GM18867 (cell line): ENCODE data around the gene ADGRV1.
"Not testable (repeated sequence)": the region's sequence is repeated elsewhere in the genome, so short reads cannot be mapped to it uniquely, and the experiment has no call there.

Experiments used
- ATAC-seq: cut with Tn5 transposase; IDR thresholded peaks from one replicate; pipeline ENCODE4 v1.9.1; 2021; ENCODE audit warnings: mild to moderate bottlenecking, moderate library complexity; ENCODE audit not compliant: unreplicated experiment

ADGRV1 gene

DNA sequence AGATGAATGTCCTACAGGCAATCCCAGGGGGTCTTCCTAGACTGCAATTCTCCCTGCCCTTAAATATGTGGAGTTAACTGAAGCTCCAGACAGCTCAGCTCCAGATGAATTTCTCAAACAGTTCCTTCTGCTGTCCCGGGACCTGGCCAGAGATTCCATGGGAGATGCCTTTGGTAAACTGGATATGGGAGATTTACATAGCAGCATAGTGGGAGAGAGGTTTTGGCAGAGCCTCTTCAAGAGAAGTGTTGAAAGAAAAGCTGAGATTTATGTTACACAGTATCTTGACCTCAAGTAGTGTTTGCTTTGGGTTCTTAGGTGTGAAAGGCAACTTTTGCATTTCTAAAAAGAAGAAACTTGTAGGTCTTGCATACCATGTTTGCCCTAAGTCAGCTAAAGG is 459.6 kb downstream of the ADGRV1 start:
- no peak for ATAC-seq

DNA sequence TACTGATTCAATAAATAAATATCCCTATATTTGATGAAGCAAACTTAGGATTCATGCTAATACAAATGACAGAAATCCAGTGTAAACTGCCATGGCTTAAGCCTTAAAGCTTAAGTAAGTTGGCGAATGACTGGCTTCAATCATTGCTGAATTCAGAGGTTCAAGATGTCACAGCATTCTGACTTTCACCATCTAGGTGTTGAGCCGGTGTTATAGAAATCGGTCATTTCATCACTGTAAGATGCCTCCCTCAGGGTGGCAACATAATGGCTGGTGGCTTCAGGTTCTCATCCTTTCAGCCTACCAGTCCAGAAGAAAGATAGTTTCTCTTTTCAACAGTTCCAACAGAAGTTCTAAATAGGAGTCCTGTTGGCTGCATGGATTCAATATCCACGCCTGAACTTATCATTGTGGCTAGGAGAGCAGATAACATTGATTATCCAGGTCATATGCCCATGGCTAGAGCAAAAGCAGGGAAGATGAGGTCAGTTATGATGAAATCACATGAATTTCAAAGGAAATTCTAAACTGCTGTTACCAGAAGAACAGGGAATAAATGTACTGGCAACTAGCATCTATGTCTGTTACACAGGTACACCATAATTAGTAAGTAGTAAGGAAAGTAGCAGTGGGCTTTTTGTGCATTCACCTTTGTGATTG is 460.2 kb downstream of the ADGRV1 start:
- no peak for ATAC-seq

DNA sequence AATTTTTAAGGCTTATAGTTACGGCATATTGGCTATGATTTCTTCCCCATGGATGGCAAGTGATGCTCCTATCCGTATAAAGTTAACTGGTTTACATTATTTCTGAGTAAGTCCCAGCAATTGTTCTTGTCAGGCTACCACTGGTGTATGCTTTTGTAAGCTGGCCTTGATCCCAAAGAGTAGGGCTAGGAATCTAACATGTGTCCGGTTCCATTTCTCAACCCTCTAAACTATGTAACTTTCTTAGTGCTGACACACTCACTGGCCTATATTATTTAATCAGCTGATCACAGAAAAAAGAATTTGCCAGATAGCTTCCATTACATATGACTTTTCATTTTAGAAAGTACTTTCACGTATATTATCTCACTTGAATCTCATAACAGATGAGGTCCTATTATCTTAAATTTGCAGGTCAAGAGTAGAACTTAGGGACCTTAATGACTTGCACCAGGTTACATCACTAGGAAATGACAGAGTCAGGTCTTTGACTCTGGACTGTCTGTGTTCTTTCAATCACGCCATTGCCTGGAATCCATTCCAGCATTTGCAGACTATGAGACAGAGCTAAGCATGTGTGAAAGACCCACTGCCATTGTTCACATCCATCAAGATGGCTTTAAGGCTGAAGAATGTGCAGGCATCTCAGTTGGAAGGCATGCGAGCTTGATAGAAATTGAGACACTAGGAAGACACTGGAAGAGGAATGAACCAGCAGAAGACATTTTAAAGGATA is 461.6 kb downstream of the ADGRV1 start:
- no peak for ATAC-seq

DNA sequence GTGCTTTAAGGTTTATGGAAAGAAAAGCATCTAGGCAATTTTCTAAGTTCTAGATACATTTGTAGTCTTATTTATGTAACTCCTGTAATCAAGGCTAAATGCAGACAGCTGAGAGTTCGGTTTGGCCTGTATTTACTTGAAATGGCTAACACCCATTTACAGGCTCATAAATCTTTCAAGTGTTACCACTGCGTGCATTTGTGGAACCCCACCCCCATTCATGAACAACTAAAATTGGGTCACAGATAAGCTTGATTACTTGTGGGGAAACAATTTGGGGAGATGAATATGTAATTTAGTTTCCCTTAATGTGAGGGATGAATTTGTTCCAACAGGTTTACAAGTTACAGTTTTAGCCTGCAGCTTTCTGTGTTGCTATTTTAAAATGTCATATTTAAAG is 463.9 kb downstream of the ADGRV1 start:
- ATAC-seq, result no peak

DNA sequence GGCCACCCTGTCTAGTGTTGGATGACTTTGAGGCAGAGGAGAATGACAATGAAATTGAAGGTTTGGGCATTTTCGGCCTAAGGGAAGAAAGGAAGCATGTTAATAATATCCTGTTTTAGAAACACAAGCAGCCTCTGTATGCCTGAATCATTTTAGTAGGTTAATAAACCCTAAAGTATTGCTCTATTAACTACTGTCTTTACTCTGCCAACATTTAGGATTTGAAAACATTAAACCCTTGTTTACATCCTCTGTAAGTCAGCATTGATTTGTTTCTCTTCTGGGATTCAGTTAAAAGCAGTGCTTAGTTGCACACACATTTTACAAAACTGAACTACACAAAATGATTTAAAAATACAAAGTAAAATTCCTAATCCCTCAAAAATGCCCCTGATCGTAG is 465.6 kb downstream of the ADGRV1 start:
- no peak for ATAC-seq

DNA sequence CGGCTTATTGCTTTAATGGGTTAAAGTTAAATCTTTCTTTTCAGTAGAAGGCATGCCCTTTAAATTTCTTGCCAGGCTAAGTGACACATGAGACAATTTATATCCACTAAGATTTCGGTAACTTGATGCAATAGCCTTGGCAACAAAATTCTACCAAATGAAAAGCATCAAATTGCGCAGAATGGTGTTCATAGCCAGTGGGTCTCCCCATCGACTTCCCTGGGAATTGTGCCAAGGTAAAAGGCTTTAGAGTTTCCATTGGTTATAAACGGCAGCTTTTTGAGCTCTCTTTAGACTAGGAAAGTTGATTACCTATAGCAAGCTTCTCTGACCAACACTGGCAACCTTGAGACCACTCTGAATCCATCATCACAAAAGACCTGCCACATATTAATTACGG is 466.1 kb downstream of the ADGRV1 start:
- ATAC-seq, result no peak

DNA sequence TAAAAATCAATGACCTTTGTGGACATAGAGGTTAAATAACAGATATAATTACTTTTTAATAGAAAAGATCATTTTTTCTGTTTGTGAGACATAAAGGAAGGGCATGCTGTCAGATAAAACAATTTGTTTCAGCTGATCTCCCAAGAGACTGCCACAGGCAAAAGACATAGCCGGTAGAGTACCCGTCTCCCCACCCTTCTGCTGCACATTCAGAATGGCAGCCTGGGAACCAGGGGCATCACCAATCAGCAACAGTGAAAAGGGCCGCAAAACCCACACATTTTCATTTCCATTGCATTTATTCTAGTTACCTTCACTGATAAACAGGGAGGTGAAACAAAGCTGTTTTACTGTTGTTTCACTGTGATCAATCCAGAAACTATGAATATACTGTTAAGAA is 466.9 kb downstream of the ADGRV1 start:
- ATAC-seq, result peak; percentile 53

DNA sequence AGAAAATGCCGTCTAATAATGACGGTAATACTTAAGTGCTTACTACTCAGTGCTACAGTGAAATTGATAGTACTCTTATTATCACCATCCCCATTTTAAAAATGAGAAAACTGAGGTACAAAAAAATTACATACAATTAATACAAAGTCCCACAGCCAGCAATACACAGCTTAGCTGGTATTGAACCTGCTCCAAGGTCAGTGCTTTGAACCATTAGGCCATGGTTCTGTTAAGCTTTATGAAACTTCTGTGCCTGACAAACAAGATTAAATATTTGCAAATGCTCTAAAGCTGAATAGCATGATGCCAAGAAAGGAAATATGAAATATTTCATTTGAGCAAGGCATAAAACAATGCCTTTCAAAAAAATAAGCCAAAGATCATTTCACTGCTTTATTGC is 467.4 kb downstream of the ADGRV1 start:
- ATAC-seq, result no peak

DNA sequence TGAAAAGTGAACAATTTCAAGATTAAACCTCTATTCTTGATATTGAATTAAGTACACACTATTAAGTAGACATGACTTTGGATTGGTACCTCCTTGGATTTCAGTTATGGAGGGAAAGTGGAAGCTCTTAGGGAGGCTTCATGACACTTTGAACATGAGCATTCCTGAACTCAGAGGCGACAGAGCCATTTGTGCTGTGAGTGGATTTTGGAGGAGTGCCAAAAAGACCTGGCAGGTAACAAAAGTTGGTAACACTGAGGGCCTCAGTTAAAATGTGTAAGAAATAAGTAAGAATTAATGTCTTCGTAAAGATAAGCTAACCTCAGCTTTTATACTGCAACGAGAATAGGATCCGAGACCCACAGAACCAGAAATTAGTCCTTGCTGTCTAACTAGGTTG is 467.9 kb downstream of the ADGRV1 start:
- ATAC-seq, result no peak

DNA sequence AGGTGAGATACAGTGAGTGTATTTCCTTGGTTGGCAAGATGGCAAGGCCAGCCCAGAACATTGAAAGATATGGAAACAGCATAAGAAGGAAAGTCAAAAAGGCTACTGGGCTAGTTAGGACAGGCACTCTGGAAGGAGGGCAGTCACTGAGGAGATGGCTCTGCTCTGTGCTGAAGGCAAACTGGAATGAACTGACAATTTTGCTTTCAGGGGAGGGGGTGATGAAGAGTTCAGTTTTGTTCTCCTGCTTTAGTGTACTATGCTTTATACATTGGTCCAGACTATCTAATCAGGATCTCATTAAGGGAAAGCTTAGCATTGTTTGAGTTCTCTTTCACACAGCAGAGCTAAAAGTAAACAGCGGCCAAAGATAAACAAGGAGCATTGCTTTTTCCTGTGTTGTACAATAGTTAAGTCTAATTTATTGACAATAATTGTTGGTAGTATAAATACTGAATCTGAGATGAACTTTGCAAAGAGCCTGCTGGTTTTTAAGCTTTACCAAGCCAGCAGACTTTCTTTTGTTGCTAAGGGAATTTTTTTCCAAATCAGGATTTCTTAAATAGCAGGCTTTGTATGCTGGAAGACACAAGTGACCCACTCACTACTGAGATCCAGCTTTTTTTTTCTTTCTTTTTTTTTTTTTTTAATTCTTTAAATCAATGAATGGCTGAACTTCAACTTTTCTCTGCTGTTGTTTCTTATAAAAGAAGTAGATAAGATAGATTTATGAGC is 469.0 kb downstream of the ADGRV1 start:
- ATAC-seq, result no peak

DNA sequence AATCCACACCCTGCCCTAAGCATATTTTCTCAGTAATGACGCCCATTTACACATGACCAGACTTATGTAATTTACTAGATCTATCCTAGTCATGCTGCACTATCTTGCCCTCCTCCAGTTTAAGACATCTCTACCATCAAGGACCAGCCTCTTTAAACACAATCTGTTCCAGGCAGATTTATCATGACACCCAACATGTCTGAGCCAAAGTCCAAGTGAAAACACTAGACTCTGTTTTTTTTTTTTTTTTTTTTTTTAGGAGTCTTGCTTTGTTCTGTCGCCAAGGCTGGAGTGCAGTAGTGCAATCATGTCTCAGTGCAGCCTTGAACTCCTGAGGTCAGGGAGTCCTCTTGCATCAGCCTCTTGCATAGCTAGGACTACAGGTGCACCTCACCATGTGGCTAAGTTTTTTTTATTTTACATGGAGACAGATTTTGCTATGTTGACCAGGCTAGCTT is 469.9 kb downstream of the ADGRV1 start:
- no peak for ATAC-seq

DNA sequence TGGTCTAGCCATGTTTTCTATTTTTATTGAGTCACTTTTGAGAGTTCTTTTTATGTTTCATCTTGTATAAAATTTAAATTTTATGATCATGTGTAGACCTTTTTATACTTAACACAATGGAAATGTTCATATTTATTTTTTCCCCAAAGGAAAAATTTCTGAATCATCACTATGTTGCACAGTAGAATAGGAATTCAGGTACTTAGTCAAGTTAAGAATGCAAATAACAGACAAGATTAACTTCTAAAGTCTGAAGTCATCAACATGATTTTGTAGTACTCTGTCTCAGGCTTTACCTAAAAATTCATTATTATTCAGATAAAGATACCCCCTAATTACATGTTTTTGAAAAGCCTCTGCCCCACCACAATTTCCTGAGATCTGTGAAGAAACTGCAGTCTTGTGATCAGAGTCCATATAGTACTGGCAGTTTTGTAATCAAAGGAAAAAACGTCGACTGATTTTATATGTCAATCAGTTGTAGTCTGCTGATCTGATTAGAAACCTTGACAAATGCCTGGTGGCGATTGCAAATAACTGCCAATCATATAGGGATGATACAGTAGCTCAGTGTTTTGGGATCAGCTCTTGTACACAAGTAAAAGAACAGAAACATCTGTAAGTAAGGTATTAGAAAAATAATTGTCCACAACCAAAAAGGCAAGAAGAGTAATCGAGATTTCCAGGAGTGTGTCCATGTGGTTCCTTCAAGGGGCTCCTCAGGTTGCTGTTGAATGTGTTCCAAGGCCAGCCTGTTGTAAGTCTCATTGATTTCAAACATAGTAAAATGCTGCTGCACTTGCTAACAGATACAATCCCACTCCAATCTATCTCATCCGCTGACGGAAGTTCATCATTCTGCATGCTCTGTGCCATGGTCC is 472.2 kb downstream of the ADGRV1 start:
- ATAC-seq, result no peak

DNA sequence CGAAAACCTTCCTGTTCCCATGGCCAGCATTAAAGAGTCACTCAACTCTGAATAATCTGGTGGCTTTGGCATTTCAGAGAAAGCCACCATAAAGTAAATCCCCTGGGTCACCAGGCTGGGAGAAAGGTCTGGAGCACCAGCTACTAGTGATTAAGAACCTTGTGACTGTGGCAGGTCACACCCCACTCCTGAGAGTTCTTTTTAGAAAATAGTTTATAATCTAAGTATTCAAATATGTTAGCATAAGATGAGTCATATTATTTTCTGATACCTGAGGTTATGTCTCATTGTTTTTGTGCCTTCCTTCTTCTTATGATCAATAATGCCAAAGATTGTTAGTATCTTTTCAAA is 472.8 kb downstream of the ADGRV1 start:
- ATAC-seq, result no peak

DNA sequence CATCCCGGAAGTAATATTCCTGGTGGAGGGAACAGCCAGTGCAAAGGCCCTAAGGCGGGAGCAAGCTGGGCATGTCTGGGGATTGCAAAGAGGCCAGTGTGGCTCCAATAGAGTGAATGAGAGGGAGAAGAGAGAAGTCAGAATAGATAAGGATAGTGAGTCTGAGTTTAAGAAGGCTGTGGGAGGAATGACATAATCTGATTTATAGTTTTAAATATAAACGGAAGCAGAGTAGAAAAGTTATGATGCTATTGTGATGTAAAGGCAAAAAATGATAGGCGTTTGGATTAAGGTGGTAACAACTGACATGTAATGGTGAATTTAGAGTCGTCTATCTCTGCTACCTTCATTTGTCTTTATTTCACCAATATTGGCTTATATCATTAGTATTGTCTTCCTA is 473.5 kb downstream of the ADGRV1 start:
- ATAC-seq, result no peak

DNA sequence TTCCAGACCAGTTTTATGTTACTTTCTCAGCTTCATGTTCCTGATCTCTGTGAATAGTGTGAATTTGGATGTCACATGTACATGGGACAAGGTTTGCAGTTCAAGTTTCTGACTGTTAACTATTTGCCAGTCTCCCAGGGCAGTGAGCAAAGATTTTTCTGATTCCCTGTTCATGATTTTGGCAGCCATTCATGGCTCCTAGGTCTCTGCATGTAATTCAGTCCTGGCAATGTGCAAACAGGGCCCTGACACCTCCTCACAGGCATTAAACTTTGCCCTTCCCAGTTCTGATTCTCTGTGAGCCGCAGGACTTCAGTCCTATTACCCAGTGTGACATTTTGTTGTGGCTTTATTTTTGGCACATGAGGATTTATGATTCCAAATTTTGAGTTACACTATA is 474.8 kb downstream of the ADGRV1 start:
- no peak for ATAC-seq

DNA sequence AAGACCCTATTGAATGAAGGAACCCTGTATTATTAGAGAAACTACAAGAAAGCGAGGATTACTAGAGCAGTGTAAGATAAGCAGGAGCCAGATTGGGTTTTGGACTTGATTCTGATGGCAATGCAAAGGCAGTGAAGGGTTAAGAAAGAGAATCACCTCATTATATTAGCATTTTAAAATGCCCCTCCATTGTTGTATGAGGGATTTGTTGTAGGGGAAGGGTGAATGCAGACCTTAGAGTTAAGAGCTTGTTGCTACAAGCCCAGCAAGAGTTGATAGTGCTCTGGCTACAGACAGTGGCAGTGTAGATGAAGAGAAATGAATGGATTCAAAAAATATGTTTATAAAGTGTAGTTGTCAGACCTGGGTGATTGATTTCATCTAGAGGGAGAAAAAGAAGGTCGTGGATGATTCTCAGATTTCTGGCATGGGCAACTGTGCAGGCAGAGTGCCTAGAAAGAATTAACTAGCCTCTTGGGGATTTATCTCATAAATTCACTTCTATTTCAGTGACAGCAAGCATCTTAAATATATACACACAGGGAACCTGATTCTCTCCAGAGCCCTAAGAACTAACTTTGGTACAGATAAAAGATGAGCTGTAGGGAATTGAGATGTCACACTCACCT is 479.7 kb downstream of the ADGRV1 start:
- no peak for ATAC-seq

DNA sequence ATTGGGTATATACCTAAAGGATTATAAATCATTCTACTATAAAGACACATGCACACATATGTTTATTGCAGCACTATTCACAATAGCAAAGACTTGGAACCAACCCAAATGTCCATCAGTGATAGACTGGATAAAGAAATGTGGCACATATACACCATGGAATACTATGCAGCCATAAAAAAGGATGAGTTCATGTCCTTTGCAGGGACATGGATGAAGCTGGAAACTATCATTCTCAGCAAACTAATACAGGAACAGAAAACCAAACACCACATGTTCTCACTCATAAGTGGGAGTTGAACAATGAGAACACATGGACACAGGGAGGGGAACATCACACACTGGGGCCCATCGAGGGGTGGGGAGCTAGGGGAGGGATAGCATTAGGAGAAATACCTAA is 482.5 kb downstream of the ADGRV1 start:
- ATAC-seq, result not testable (repeated sequence)

DNA sequence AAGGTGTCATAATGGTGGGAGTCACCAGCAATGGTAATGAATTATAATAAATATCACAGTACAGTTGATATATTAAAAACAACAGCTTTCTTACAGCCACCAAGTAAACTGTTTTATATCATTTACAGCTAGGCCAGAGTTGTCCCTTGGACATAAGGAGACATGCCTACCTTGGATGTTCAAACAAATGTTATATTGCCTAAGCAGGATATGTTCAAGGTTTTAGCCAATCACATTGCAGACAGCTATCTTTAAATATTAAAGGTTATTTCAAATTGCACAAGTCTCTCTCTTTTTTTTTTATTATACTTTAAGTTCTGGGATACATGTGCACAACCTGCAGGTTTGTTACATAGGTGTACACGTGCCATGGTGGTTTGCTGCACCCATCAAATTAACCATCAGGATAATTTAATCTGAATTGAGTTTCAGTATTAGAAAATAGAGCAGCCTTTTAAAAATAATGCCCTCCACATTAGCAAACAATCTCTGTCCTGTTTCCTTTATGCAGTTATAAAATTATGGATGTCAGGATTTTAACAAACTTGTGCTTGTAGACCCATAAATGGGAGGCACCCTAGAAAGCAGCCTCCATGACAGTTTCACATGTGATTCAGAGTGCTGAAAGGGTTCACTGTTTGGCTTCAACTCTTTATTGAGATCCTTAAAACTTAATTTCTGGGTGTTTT is 483.8 kb downstream of the ADGRV1 start:
- no peak for ATAC-seq

DNA sequence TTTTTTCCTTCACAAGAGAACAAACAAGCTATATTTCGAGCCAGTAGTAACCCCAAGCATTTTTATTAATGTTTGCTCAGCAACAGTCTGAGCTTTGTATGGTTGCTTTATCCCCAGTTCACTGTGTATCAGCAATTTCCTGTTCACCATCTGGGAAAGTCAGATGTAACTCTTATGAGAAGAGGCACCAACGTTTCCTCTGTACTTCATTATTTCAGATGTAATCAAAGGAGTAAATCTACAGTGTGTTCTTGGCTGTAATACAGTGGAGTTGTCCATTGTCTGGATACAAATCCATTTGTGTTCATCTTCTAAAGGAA is 484.3 kb downstream of the ADGRV1 start:
- ATAC-seq, result no peak

DNA sequence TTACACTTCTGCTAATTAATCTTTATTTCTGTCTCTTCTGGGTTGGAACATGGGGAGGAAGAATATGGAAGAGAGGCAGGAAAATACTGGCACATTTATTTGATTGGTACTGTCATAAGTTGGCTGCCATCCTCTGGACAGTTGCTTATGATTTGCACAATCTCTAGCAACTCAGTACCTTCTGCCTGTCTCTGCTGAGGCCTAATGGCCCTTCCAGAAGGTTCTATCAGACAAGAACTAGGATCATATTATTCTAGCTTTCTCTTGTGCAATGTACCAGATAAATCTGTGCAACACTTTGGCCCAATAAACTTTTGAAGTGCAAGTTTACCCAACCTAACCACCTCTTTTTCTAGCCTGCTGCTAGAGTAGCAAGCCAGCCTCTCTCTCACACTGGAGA is 489.5 kb downstream of the ADGRV1 start:
- ATAC-seq, result no peak
